GM10266 (cell line): Measurements from ENCODE around the gene PPP2R5C.
"Not testable (repeated sequence)": the region's sequence is repeated elsewhere in the genome, so short reads cannot be mapped to it uniquely, and the experiment has no call there.

Experiments
- DNase-seq: peaks from one replicate; pipeline ENCODE4 v3.0.0; 2012; ENCODE audit errors: extremely low spot score
- TF ChIP-seq, protein P1 (sequence below): IDR thresholded peaks from 2 replicates; pipeline ENCODE4 v1.5.1; 2012; ENCODE audit warnings: mild to moderate bottlenecking, low read depth; ENCODE audit not compliant: control insufficient read depth, insufficient read depth; ENCODE audit errors: missing control alignments

Gene PPP2R5C

GRCh38 chr14:101761032-101761880, at the start of gene PPP2R5C:
TSS of gene PPP2R5C (plus strand) at chr14:101761709. CDS start at chr14:101761894, 185 bp downstream.
- TF ChIP-seq, protein P1, sequence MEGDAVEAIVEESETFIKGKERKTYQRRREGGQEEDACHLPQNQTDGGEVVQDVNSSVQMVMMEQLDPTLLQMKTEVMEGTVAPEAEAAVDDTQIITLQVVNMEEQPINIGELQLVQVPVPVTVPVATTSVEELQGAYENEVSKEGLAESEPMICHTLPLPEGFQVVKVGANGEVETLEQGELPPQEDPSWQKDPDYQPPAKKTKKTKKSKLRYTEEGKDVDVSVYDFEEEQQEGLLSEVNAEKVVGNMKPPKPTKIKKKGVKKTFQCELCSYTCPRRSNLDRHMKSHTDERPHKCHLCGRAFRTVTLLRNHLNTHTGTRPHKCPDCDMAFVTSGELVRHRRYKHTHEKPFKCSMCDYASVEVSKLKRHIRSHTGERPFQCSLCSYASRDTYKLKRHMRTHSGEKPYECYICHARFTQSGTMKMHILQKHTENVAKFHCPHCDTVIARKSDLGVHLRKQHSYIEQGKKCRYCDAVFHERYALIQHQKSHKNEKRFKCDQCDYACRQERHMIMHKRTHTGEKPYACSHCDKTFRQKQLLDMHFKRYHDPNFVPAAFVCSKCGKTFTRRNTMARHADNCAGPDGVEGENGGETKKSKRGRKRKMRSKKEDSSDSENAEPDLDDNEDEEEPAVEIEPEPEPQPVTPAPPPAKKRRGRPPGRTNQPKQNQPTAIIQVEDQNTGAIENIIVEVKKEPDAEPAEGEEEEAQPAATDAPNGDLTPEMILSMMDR = no peak
- peak; percentile 99 for DNase-seq

GRCh38 chr14:101711857-101712233, 49.7 kb upstream of the PPP2R5C start:
- not testable (repeated sequence) for DNase-seq

DNA sequence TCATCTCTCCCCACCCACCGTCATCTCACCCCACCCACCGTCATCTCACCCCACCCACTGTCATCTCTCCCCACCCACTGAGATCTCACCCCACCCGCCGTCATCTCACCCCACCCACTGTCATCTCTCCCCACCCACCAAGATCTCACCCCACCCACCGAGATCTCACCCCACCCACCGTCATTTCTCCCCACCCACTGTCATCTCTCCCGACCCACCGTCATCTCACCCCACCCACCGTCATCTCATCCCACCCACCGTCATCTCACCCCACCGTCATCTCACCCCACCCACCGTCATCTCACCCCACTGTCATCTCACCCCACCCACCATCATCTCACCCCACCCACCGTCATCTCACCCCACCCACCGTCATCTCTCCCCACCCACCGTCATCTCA, 49.2 kb upstream of the PPP2R5C start:
- DNase-seq = not testable (repeated sequence)

GRCh38 chr14:101713091-101713490, 48.4 kb upstream of the PPP2R5C start:
- DNase-seq = not testable (repeated sequence)

GRCh38 chr14:101713621-101714349, 47.7 kb upstream of the PPP2R5C start:
- no peak for DNase-seq
- TF ChIP-seq, protein P1 = no peak

GRCh38 chr14:101714394-101714793, 47.1 kb upstream of the PPP2R5C start:
- TF ChIP-seq, protein P1 = no peak
- DNase-seq = no peak

DNA sequence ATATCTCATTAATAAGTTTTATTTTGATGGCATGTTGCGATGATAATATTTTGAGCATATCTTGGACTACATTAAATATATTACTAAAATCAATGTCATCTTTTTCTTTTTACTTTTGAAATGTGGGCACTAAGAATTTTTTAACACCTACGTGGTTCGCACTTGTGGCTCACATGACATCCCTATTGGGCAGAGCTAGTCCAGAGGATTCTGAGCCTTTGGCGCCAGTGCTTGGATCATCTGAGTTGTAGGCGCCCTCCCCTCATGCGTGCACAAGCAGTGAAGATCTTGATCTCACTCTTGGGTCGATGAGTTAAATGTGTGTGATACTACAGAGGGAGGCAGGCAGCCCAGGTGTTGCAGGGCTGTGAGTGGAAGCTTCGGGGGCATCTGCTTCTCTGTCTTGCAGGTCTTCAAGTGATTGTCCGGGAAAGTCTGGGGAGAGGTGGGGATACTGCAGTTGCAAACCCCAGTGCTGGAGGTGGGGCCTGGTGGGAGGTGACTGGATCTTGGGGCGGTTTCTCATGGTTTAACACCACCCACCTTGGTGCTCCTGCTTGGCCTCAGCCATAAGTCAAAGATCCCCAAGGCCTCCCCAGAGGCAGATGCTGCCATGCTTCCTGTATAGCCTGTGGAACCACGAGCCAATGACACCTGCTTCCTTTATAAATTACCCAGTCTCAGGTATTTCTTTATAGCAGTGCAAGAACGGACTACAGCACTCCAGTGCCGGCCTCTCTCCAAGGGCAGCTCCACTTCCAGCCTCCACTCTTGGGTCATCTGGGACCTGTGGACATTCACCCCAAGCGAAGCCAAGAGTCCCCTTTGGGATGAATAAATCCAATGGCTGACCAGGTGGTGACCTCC, 46.1 kb upstream of the PPP2R5C start:
- TF ChIP-seq, protein P1 = no peak
- no peak for DNase-seq

DNA sequence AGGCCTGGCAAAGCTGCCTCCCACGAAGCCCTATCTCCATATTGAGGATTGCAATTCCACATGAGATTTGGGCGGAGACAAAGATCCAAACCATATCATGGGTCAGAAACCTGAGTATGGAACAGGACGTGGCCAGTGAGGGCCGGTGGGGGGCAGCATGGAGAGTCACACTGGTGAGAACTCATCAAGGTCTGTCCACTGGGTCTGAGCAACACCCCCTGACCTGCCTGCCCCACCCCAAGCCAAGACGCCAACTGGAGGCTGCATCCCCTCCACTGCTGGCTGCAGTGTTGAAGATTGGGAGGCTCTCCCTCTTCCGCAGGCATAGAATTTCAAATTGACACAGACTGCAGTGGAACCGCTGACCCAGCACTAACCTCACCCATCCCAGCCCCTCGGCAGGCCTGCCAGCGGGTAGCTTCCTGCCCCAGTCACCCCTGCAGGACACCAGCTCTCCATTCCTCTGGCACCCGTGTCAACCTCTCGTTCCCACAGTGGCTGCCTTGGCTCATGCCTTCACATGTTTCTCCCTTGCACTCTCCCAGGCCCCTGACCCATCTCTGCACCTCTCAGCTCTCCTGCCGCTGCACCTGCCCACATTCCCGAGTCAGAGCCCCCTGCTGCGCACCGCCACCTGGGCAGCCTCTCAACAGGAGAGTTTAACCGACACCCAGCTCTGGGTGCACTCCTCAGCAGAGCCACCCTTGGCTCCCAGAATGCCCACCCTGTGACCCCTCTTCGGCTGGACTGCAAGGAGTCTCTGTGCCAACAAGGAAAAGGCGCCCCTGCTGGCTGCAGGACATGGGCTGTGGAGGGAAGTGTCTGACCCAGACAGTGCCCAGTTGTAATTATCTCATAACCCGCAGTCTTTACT, 45.2 kb upstream of the PPP2R5C start:
- TF ChIP-seq, protein P1 = no peak
- DNase-seq = no peak
